ENCODE data around the gene TNNC2. TPM values are rescaled to one million over a fixed set of nuclear protein-coding genes. Genes with fewer than 3 reads are reported as not detected.
"Not testable (repeated sequence)": the region's sequence is repeated elsewhere in the genome, so short reads cannot be mapped to it uniquely, and the experiment has no call there.

Gene TNNC2
- total RNA-seq, 4 donors from 2014 or later: 0.91 to 1.6 TPM; not detected in 2

GRCh38 chr20:45833030-45833882 lies 6.1 kb upstream of the TNNC2 start, which contains the start of gene SNX21:
TSS of gene SNX21 (plus strand) at chr20:45833799. CDS start at chr20:45833920, 121 bp downstream.
- Histone ChIP-seq H3K27me3 (no peaks in the 10 kb centered on the region), H3K27ac (peak within 1 kb of the TSS; percentile 97), H3K4me1 (peaks cover 42% of the 10 kb centered on the region), H3K9me3 (no peaks in the 10 kb centered on the region), H3K4me3 (peak within 1 kb of the TSS; percentile 61), H3K36me3 (peaks cover 6% of the 10 kb centered on the region)
- TF ChIP-seq POLR2AphosphoS5 (IDR thresholded peaks at IDR 0.05) (peak in 2 of 3 donors; percentile 57 to 84), POLR2A (IDR thresholded peaks at IDR 0.05) (no peak)
- TF ChIP-seq, protein P1, sequence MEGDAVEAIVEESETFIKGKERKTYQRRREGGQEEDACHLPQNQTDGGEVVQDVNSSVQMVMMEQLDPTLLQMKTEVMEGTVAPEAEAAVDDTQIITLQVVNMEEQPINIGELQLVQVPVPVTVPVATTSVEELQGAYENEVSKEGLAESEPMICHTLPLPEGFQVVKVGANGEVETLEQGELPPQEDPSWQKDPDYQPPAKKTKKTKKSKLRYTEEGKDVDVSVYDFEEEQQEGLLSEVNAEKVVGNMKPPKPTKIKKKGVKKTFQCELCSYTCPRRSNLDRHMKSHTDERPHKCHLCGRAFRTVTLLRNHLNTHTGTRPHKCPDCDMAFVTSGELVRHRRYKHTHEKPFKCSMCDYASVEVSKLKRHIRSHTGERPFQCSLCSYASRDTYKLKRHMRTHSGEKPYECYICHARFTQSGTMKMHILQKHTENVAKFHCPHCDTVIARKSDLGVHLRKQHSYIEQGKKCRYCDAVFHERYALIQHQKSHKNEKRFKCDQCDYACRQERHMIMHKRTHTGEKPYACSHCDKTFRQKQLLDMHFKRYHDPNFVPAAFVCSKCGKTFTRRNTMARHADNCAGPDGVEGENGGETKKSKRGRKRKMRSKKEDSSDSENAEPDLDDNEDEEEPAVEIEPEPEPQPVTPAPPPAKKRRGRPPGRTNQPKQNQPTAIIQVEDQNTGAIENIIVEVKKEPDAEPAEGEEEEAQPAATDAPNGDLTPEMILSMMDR (IDR thresholded peaks at IDR 0.05): no peak
- peak; percentile 91 to 93 for DNase-seq (ENCODE audit: low spot score in 2 of 2)
- 3% methylated on average over 28 of the region's 35 CpGs for WGBS

DNA sequence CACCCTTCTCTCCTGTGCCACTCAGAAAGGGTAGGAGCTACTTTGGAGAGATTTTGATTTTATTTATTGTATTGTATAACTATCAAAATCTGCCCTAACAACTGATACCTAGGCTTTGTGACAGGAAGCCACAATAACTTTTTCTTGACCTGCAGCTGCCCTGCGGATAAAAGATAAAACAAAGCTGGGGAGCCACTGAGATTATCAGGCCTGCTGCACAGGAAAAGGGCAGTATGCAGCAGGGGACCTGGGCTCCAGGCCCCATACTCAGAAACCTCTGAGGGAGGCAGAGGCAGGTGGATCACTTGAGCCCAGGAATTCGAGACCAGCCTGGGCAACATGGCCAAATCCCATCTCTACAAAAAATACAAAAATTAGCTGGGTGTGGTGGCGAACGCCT lies 5.5 kb upstream of the TNNC2 start:
- TF ChIP-seq POLR2AphosphoS5 (IDR thresholded peaks at IDR 0.05): no peak
- no peak for TF ChIP-seq POLR2A (IDR thresholded peaks at IDR 0.05)
- TF ChIP-seq, protein P1 (IDR thresholded peaks at IDR 0.05): no peak
- TF ChIP-seq EP300 (IDR thresholded peaks at IDR 0.05): no peak
- H3K36me3 ChIP-seq: no peaks in the 10 kb centered on the region
- H3K27ac ChIP-seq: peak overlapping the region; percentile 97
- no peaks in the 10 kb centered on the region for H3K9me3 ChIP-seq
- H3K4me1 ChIP-seq: peaks cover 42% of the 10 kb centered on the region
- peak overlapping the region; percentile 61 for H3K4me3 ChIP-seq
- H3K27me3 ChIP-seq: no peaks in the 10 kb centered on the region
- no peak for DNase-seq (ENCODE audit: low spot score in 2 of 2)
- WGBS: 79% methylated on average over 4 of the region's 4 CpGs

DNA sequence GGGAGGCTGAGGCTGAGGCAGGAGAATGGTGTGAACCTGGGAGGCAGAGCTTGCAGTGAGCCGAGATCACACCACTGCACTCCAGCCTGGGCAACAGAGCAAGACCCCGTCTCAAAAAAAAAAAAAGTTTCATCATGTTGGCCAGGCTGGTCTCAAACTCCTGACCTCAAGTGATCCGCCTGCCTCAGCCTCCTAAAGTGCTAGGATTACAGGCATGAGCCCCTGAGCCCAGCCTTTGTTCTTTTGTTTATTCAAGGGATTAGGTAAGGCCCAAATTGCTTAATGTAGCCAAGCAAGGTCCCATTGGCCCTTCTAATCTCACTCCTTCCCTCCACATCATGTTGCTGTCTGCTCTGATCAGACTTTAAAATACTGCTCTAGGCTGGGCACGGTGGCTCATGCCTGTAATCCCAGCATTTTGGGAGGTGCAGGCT lies 2.6 kb upstream of the TNNC2 start:
- H3K27me3 ChIP-seq; H3K27ac ChIP-seq; H3K36me3 ChIP-seq; H3K9me3 ChIP-seq; DNase-seq (ENCODE audit: low spot score in 2 of 2); H3K4me3 ChIP-seq: not testable (repeated sequence)
- peaks cover 32% of the 10 kb centered on the region for H3K4me1 ChIP-seq
- 84% methylated on average over 4 of the region's 4 CpGs for WGBS

DNA sequence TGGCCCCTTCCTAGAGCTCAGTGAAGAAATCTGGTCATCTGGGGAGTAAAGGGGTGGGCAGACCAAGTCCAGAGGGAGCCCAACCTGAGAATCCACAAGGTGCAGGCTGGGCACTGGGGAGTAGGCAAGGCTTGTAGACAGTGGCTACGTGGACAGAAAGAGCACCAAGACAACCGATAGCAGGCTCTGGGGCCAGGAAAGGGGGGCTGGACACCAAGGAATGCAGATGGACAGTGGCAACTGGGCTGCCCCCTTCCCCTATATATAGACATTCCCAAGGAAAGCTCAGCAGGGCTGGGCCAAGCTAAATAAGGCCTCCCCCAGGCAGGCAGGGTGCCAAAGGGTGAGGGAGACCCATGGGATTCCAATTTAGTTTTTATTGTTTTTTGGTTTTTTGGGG lies 1.5 kb upstream of the TNNC2 start:
- H3K4me3 ChIP-seq: no peak overlapping the region
- no peaks in the 10 kb centered on the region for H3K9me3 ChIP-seq
- H3K27ac ChIP-seq: peak overlapping the region; percentile 31
- 59% methylated on average over 2 of the region's 2 CpGs for WGBS
- H3K4me1 ChIP-seq: peaks cover 35% of the 10 kb centered on the region
- H3K27me3 ChIP-seq: peaks cover 4% of the 10 kb centered on the region
- H3K36me3 ChIP-seq: no peaks in the 10 kb centered on the region
- no peak for DNase-seq (ENCODE audit: low spot score in 2 of 2)
- no peak for TF ChIP-seq POLR2AphosphoS5 (IDR thresholded peaks at IDR 0.05)
- TF ChIP-seq EP300 (IDR thresholded peaks at IDR 0.05): no peak
- TF ChIP-seq POLR2A (IDR thresholded peaks at IDR 0.05): no peak
- TF ChIP-seq, protein P1 (IDR thresholded peaks at IDR 0.05): no peak

DNA sequence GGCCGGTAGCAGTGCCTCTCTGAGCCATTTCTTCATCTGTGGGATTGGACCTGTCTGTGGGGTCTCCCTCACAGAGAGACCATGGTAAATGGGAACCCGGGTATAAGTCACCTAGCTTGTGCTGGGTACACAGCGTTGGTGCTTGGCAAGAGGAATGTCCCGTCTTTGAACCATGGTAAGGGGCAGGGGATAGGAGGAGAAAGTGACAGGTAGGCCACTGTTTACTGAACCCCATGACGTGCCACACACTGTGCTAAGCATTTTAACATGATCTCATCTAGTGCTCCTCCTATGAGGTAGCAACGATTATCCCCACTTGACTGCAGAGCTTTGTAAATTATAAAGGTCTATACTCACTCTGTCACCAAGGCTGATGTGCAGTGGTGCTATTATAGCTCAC lies 600 bp upstream of the TNNC2 start:
- WGBS: 87% methylated on average over 6 of the region's 6 CpGs
- no peak overlapping the region for H3K27ac ChIP-seq
- peaks cover 35% of the 10 kb centered on the region for H3K4me1 ChIP-seq

More for the DNA sequence above, 600 bp upstream of the TNNC2 start:
- no peak overlapping the region for H3K4me3 ChIP-seq
- H3K36me3 ChIP-seq: no peaks in the 10 kb centered on the region
- peaks cover 12% of the 10 kb centered on the region for H3K27me3 ChIP-seq
- TF ChIP-seq POLR2A (IDR thresholded peaks at IDR 0.05) (no peak), EP300 (IDR thresholded peaks at IDR 0.05) (no peak), POLR2AphosphoS5 (IDR thresholded peaks at IDR 0.05) (no peak)
- TF ChIP-seq, protein P1 (IDR thresholded peaks at IDR 0.05): no peak
- no peaks in the 10 kb centered on the region for H3K9me3 ChIP-seq
- no peak for DNase-seq (ENCODE audit: low spot score in 2 of 2)
